Cardiac muscle cell (in vitro differentiated cells and primary cell): ENCODE measurements around the gene PIK3R6. TPM values are rescaled to one million over a fixed set of nuclear protein-coding genes. Genes with fewer than 3 reads are reported as not detected.
A peak's percentile ranks its signal among the peaks of the same experiment; 100 is the strongest.
"Not testable (repeated sequence)": the region's sequence is repeated elsewhere in the genome, so short reads cannot be mapped to it uniquely, and the experiment has no call there.

Experiments
- DNase-seq, 2 donors: peaks; one replicate each; pipeline versions ENCODE4 v3.0.0 to v3.0.0-alpha.2; 2010 to 2017; ENCODE audit warnings: low read depth in 1 of 2, low spot score in 1 of 2
- H3K27ac ChIP-seq: fragments of 200-600 bp; sonication (generic); 2 replicates; pipeline ENCODE4 v1.5.1; 2016
- H3K27me3 ChIP-seq: fragments of 200-600 bp; sonication (generic); 2 replicates; pipeline ENCODE4 v1.6.0; 2016; ENCODE audit warnings: control low read depth
- H3K36me3 ChIP-seq: fragments of 200-600 bp; sonication (generic); 2 replicates; pipeline ENCODE4 v1.5.1; 2016; ENCODE audit warnings: control low read depth
- H3K4me1 ChIP-seq: fragments of 200-600 bp; sonication (generic); 2 replicates; pipeline ENCODE4 v1.8.1; 2017; ENCODE audit warnings: low read depth, mild to moderate bottlenecking, mixed run types
- H3K4me3 ChIP-seq: fragments of 200-600 bp; sonication (generic); 2 replicates; pipeline ENCODE4 v1.5.1; 2016; ENCODE audit warnings: mild to moderate bottlenecking
- H3K9me3 ChIP-seq: fragments of 200-600 bp; sonication (generic); 2 replicates; pipeline ENCODE4 v1.5.1; 2017; ENCODE audit warnings: low read depth, mild to moderate bottlenecking, control low read depth
- polyA plus RNA-seq: library from polyadenylated mRNA; unstranded; fragments of >200 nt; fragmentation: Nextera tagmentation; extraction: Ambion mirVana; gene quantifications from 2 replicates; pipeline ENCODE4 v1.2.1, GENCODE V29; 2016
- total RNA-seq: library from RNA; depleted of rRNA; stranded (reverse); fragments of >200 nt; gene quantifications from 2 replicates; pipeline ENCODE4 v1.2.3, GENCODE V29; 2016
- TF ChIP-seq, protein P1 (sequence below): IDR thresholded peaks from 2 replicates; pipeline ENCODE4 v1.5.1; 2012; ENCODE audit warnings: low read depth, mild to moderate bottlenecking, low read length

PIK3R6 gene
- total and polyA plus RNA-seq, 2 experiments from 2014 or later = 0.48 TPM; not detected in 1

GRCh38 chr17:8857919-8858318 lies 9.6 kb downstream of the PIK3R6 start:
- Histone ChIP-seq H3K4me1 (peaks cover 3% of the 10 kb centered on the region), H3K9me3 (no peaks in the 10 kb centered on the region), H3K27ac (no peak overlapping the region), H3K36me3 (no peaks in the 10 kb centered on the region), H3K27me3 (no peaks in the 10 kb centered on the region), H3K4me3 (no peak overlapping the region)
- peak in 1 of 2 donors; percentile 76 for DNase-seq
- TF ChIP-seq, protein P1, sequence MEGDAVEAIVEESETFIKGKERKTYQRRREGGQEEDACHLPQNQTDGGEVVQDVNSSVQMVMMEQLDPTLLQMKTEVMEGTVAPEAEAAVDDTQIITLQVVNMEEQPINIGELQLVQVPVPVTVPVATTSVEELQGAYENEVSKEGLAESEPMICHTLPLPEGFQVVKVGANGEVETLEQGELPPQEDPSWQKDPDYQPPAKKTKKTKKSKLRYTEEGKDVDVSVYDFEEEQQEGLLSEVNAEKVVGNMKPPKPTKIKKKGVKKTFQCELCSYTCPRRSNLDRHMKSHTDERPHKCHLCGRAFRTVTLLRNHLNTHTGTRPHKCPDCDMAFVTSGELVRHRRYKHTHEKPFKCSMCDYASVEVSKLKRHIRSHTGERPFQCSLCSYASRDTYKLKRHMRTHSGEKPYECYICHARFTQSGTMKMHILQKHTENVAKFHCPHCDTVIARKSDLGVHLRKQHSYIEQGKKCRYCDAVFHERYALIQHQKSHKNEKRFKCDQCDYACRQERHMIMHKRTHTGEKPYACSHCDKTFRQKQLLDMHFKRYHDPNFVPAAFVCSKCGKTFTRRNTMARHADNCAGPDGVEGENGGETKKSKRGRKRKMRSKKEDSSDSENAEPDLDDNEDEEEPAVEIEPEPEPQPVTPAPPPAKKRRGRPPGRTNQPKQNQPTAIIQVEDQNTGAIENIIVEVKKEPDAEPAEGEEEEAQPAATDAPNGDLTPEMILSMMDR = no peak

GRCh38 chr17:8856869-8857575 lies 10.5 kb downstream of the PIK3R6 start:
- no peak overlapping the region for H3K27ac ChIP-seq
- H3K36me3 ChIP-seq = no peaks in the 10 kb centered on the region
- H3K4me3 ChIP-seq = no peak overlapping the region
- peaks cover 3% of the 10 kb centered on the region for H3K4me1 ChIP-seq
- DNase-seq = peak in 1 of 2 donors; percentile 12
- TF ChIP-seq, protein P1 = no peak
- no peaks in the 10 kb centered on the region for H3K27me3 ChIP-seq
- H3K9me3 ChIP-seq = peaks cover 1% of the 10 kb centered on the region

DNA sequence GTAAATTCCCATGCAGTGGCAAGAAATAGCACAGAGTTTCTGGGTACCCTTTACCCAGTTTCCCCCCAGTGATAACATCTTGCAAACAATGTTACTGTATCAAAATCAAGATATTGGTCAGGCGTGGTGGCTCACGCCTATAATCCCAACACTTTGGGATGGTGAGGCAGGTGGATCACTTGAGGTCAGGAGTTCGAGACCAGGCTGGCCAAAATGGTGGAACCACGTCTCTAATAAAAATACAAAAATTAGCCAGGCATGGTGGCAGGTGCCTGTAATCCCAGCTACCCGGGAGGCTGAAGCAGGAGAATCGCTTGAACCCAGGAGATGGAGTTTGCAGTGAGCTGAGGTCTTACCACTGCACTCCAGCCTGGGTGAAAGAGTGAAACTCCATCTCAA lies 11.3 kb downstream of the PIK3R6 start:
- not testable (repeated sequence) for H3K4me3 ChIP-seq, DNase-seq, H3K4me1 ChIP-seq, H3K27me3 ChIP-seq, H3K27ac ChIP-seq, H3K9me3 ChIP-seq, H3K36me3 ChIP-seq

DNA sequence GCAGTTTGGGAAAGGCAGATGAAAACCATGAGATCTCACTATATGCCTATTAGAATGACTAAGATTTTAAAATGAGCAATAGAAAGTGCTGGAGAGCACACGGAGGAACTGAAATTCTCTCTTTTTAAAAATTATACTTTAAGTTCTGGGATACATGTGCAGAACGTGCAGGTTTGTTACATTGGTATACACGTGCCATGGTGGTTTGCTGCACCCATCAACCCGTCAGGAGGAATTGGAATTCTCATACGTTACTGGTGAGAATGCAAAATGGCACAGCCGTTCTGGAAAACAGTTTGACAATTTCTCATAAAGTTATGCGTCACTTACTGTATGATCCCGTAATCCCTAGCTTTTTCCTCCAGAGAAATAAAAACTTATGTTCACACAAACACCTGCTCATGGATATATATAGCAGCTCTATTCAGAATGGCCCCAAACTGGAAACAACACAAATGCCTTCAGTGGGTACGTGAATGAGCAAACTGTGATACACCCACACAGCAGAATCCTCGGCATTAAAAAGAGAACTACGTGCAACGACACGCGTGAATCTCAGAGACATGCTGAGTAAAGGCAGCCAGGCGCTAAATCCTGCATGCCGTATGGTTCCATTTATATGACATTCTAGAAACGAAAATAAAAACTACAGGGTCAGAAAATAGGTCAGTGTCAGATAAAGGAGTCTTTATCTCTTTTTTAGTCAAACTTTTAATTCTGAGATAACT lies 11.8 kb downstream of the PIK3R6 start:
- Histone ChIP-seq H3K27me3 (no peaks in the 10 kb centered on the region), H3K4me3 (no peak overlapping the region), H3K4me1 (no peaks in the 10 kb centered on the region), H3K36me3 (no peaks in the 10 kb centered on the region), H3K9me3 (peaks cover 5% of the 10 kb centered on the region), H3K27ac (no peak overlapping the region)
- TF ChIP-seq, protein P1 = no peak
- DNase-seq = no peak

GRCh38 chr17:8851600-8851999 lies 15.9 kb downstream of the PIK3R6 start:
- no peaks in the 10 kb centered on the region for H3K27me3 ChIP-seq
- H3K4me1 ChIP-seq = peaks cover 10% of the 10 kb centered on the region

More at GRCh38 chr17:8851600-8851999, 15.9 kb downstream of the PIK3R6 start:
- no peak overlapping the region for H3K4me3 ChIP-seq
- TF ChIP-seq, protein P1 = no peak
- no peak for DNase-seq
- H3K36me3 ChIP-seq = no peaks in the 10 kb centered on the region
- H3K27ac ChIP-seq = no peak overlapping the region
- H3K9me3 ChIP-seq = peaks cover 5% of the 10 kb centered on the region
